NCI-H2196 treated with DMSO at 0.1 percent for 48 hours (cell line): ENCODE results near the gene TRAPPC4.

Experiments used
- DNase-seq: peaks from one replicate; lab custom pipeline; 2025; ENCODE audit not compliant: unreplicated experiment; lab: John Stamatoyannopoulos, UW

The TRAPPC4 gene

GRCh38 chr11:119061256-119061655 is 42.7 kb downstream of the TRAPPC4 start:
- DNase-seq, result no peak

GRCh38 chr11:119062779-119063178 is 44.2 kb downstream of the TRAPPC4 start:
- DNase-seq, result no peak

- no peak for DNase-seq
Observed at GRCh38 chr11:119065369-119065768, 46.8 kb downstream of the TRAPPC4 start.

GRCh38 chr11:119067371-119068222 is 49.0 kb downstream of the TRAPPC4 start, which contains the start of gene VPS11:
Gene VPS11, plus strand, starts transcription at chr11:119067818. Its CDS starts 6 bp downstream, at chr11:119067824.
- DNase-seq, result peak; percentile 90
